H9 (cell line): ENCODE results near the gene SLC6A7. TPM values are rescaled to one million over a fixed set of nuclear protein-coding genes. Genes with fewer than 3 reads are reported as not detected.

Experiments
- DNase-seq: peaks from one replicate; pipeline ENCODE4 v3.0.0-alpha.2; 2017
- H2AFZ ChIP-seq: one replicate; pipeline ENCODE4 v1.6.1; 2013; ENCODE audit warnings: mild to moderate bottlenecking, low read length, control low read depth, moderate library complexity
- H2AK5ac ChIP-seq: 2 replicates; pipeline ENCODE4 v1.6.1; 2013; ENCODE audit warnings: low read length, control low read depth, mixed read lengths; ENCODE audit not compliant: insufficient read length
- H2BK120ac ChIP-seq: one replicate; pipeline ENCODE4 v1.6.1; 2013; ENCODE audit warnings: low read depth, mild to moderate bottlenecking, low read length, control low read depth, inconsistent platforms; ENCODE audit not compliant: poor library complexity, severe bottlenecking
- H2BK12ac ChIP-seq: 2 replicates; pipeline ENCODE4 v1.6.1; 2013; ENCODE audit warnings: low read length, control low read depth, mixed read lengths, low read depth; ENCODE audit not compliant: insufficient read length
- H2BK15ac ChIP-seq: 2 replicates; pipeline ENCODE4 v1.6.1; 2013; ENCODE audit warnings: low read depth, low read length, control low read depth
- H2BK20ac ChIP-seq: one replicate; pipeline ENCODE4 v1.6.1; 2013; ENCODE audit warnings: low read depth, mild to moderate bottlenecking, low read length, control low read depth, inconsistent platforms; ENCODE audit not compliant: poor library complexity, severe bottlenecking
- H2BK5ac ChIP-seq: 2 replicates; pipeline ENCODE4 v1.6.1; 2013; ENCODE audit warnings: low read length, control low read depth, mixed read lengths; ENCODE audit not compliant: insufficient read length
- H3K14ac ChIP-seq: 2 replicates; pipeline ENCODE4 v1.6.1; 2013; ENCODE audit warnings: low read length, control low read depth; ENCODE audit not compliant: insufficient read depth
- H3K18ac ChIP-seq: 2 replicates; pipeline ENCODE4 v1.6.1; 2013; ENCODE audit warnings: low read depth, mild to moderate bottlenecking, mixed read lengths, low read length, control low read depth; ENCODE audit not compliant: insufficient read length
- H3K23ac ChIP-seq: 2 replicates; pipeline ENCODE4 v1.6.1; 2013; ENCODE audit warnings: low read length, control low read depth, mixed read lengths, low read depth; ENCODE audit not compliant: insufficient read length
- H3K23me2 ChIP-seq: 2 replicates; pipeline ENCODE4 v1.6.1; 2013; ENCODE audit warnings: low read depth, mild to moderate bottlenecking, mixed read lengths, low read length, control low read depth; ENCODE audit not compliant: insufficient read length, poor library complexity, severe bottlenecking
- H3K27ac ChIP-seq: 2 replicates; pipeline ENCODE4 v1.5.1; 2013; ENCODE audit warnings: low read length, control low read depth, mixed read lengths, low read depth; ENCODE audit not compliant: insufficient read length
- H3K27me3 ChIP-seq: 2 replicates; pipeline ENCODE4 v1.6.1; 2013; ENCODE audit warnings: low read length, control low read depth, inconsistent platforms; ENCODE audit not compliant: insufficient read depth
- H3K4ac ChIP-seq: 2 replicates; pipeline ENCODE4 v1.6.1; 2013; ENCODE audit warnings: low read depth, mild to moderate bottlenecking, control low read depth, inconsistent platforms, low read length, moderate library complexity
- H3K4me1 ChIP-seq: 2 replicates; pipeline ENCODE4 v1.6.1; 2013; ENCODE audit warnings: low read length, control low read depth, inconsistent platforms; ENCODE audit not compliant: insufficient read depth
- H3K4me2 ChIP-seq: 2 replicates; pipeline ENCODE4 v1.6.1; 2013; ENCODE audit warnings: low read length, control low read depth, mixed read lengths; ENCODE audit not compliant: insufficient read length, insufficient read depth
- H3K56ac ChIP-seq: 2 replicates; pipeline ENCODE4 v1.6.1; 2013; ENCODE audit warnings: low read depth, mild to moderate bottlenecking, mixed read lengths, low read length, control low read depth; ENCODE audit not compliant: insufficient read length
- H3K79me1 ChIP-seq: 2 replicates; pipeline ENCODE4 v1.6.1; 2013; ENCODE audit warnings: low read depth, mild to moderate bottlenecking, moderate library complexity, low read length, control low read depth, inconsistent platforms; ENCODE audit not compliant: insufficient read depth, poor library complexity, severe bottlenecking
- H3K79me2 ChIP-seq: 2 replicates; pipeline ENCODE4 v1.6.1; 2013; ENCODE audit warnings: low read length, control low read depth, inconsistent platforms; ENCODE audit not compliant: insufficient read depth
- H3K9ac ChIP-seq: 2 replicates; pipeline ENCODE4 v1.6.1; 2013; ENCODE audit warnings: low read length, control low read depth, mixed read lengths; ENCODE audit not compliant: insufficient read length; ENCODE audit errors: extremely low read depth
- H3K9me3 ChIP-seq: one replicate; pipeline ENCODE4 v1.6.1; 2013; ENCODE audit warnings: low read depth, low read length, inconsistent platforms; ENCODE audit not compliant: control insufficient read depth
- H3T11ph ChIP-seq: one replicate; pipeline ENCODE4 v1.6.1; 2013; ENCODE audit warnings: mild to moderate bottlenecking, low read length, control low read depth, inconsistent platforms
- H4K20me1 ChIP-seq: one replicate; pipeline ENCODE4 v1.6.1; 2013; ENCODE audit not compliant: control insufficient read depth, insufficient read length, insufficient read depth
- H4K5ac ChIP-seq: 2 replicates; pipeline ENCODE4 v1.6.1; 2013; ENCODE audit warnings: low read depth, mild to moderate bottlenecking, mixed read lengths, low read length, control low read depth; ENCODE audit not compliant: insufficient read length
- H4K8ac ChIP-seq: replicated peaks from 2 replicates; pipeline ENCODE4 v1.6.1; 2013; ENCODE audit warnings: low read length, control low read depth, mixed read lengths, low read depth; ENCODE audit not compliant: insufficient read length
- H4K91ac ChIP-seq: 2 replicates; pipeline ENCODE4 v1.6.1; 2013; ENCODE audit warnings: low read depth, mild to moderate bottlenecking, moderate library complexity, mixed read lengths, low read length, control low read depth; ENCODE audit not compliant: insufficient read length
- H3K27ac Mint-ChIP-seq, 3 experiments: 2 replicates in 2 of 3; 3 replicates in 1 of 3; pipeline ENCODE4 v1.8.0; 2020 to 2021; ENCODE audit warnings: mixed read lengths in 3 of 3, mild to moderate bottlenecking in 1 of 3, moderate library complexity in 1 of 3
- H3K27me3 Mint-ChIP-seq: 2 replicates; pipeline ENCODE4 v1.8.0; 2021; ENCODE audit warnings: low read depth, mild to moderate bottlenecking, moderate library complexity, mixed read lengths
- H3K36me3 Mint-ChIP-seq, 3 experiments: 2 replicates in 2 of 3; 3 replicates in 1 of 3; pipeline ENCODE4 v1.8.0; 2020 to 2021; ENCODE audit warnings: low read depth in 3 of 3, mixed read lengths in 3 of 3; ENCODE audit not compliant: insufficient read depth in 1 of 3
- H3K4me1 Mint-ChIP-seq, 2 experiments: 2 replicates each; pipeline ENCODE4 v1.8.0; 2020; ENCODE audit warnings: mixed read lengths in 2 of 2
- H3K4me3 Mint-ChIP-seq, 2 experiments: 2 replicates in 1 of 2; 3 replicates in 1 of 2; pipeline ENCODE4 v1.8.0; 2020 to 2021; ENCODE audit warnings: mild to moderate bottlenecking in 2 of 2, mixed read lengths in 2 of 2, moderate library complexity in 1 of 2
- H3K9me3 Mint-ChIP-seq, 2 experiments: 2 replicates in 1 of 2; 3 replicates in 1 of 2; pipeline ENCODE4 v1.8.0; 2020; ENCODE audit warnings: mild to moderate bottlenecking in 2 of 2, mixed read lengths in 2 of 2, moderate library complexity in 1 of 2
- WGBS: extraction: QIAGEN DNeasy Blood & Tissue Kit; methylation state at CpG from one replicate; pipeline ENCODE4 v1.1.7; 2013; ENCODE audit warnings: missing lambda C conversion rate, low lambda C conversion rate, mixed read lengths; ENCODE audit not compliant: insufficient read length; ENCODE audit errors: extremely low coverage; 5-methylcytosine and 5-hydroxymethylcytosine counted together
- total RNA-seq: library from RNA; stranded (reverse); gene quantifications from 2 replicates; pipeline ENCODE4 v1.2.1, GENCODE V29; 2021
- TF ChIP-seq, protein P1 (sequence below): fragments of 200-600 bp; sonication (generic); conservative IDR thresholded peaks from 3 replicates; pipeline ENCODE4 v1.8.0; 2021; ENCODE audit warnings: antibody characterized with exemption, mild to moderate bottlenecking

Gene SLC6A7
- total RNA-seq, 1 experiment from 2014 or later, result not detected

- Histone ChIP-seq H3K14ac (no peak overlapping the region), H4K8ac (no peak overlapping the region), H3K27ac (no peak overlapping the region), H3K4me1 (peaks cover 18% of the 10 kb centered on the region; the same call in 1 of the 2 replicates), H2BK120ac (no peak overlapping the region), H2BK5ac (no peak overlapping the region), H3K79me1 (no peaks in the 10 kb centered on the region), H3K79me2 (no peaks in the 10 kb centered on the region), H4K20me1 (no peaks in the 10 kb centered on the region), H3K27me3 (no peaks in the 10 kb centered on the region), H3K18ac (no peak overlapping the region), H2AK5ac (no peak overlapping the region), H3T11ph (no peak overlapping the region), H2BK20ac (no peak overlapping the region), H3K4ac (no peak overlapping the region), H3K4me2 (no peak overlapping the region), H2BK15ac (no peak overlapping the region), H3K9ac (no peak overlapping the region), H3K23me2 (no peaks in the 10 kb centered on the region), H4K5ac (no peak overlapping the region), H2AFZ (no peak overlapping the region), H4K91ac (no peak overlapping the region), H2BK12ac (no peak overlapping the region), H3K56ac (no peak overlapping the region), H3K9me3 (no peaks in the 10 kb centered on the region), H3K23ac (no peak overlapping the region)
- H3K27me3 Mint-ChIP-seq, result peaks cover 10% of the 10 kb centered on the region
- TF ChIP-seq, protein P1, sequence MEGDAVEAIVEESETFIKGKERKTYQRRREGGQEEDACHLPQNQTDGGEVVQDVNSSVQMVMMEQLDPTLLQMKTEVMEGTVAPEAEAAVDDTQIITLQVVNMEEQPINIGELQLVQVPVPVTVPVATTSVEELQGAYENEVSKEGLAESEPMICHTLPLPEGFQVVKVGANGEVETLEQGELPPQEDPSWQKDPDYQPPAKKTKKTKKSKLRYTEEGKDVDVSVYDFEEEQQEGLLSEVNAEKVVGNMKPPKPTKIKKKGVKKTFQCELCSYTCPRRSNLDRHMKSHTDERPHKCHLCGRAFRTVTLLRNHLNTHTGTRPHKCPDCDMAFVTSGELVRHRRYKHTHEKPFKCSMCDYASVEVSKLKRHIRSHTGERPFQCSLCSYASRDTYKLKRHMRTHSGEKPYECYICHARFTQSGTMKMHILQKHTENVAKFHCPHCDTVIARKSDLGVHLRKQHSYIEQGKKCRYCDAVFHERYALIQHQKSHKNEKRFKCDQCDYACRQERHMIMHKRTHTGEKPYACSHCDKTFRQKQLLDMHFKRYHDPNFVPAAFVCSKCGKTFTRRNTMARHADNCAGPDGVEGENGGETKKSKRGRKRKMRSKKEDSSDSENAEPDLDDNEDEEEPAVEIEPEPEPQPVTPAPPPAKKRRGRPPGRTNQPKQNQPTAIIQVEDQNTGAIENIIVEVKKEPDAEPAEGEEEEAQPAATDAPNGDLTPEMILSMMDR, result no peak
- DNase-seq, result no peak
- no peaks in the 10 kb centered on the region for H3K9me3 Mint-ChIP-seq
- WGBS, result no CpG with 5 or more reads among the region's 14 CpGs
- no peaks in the 10 kb centered on the region for H3K36me3 Mint-ChIP-seq
- peaks cover 49 to 65% of the 10 kb centered on the region in 2 experiments for H3K4me1 Mint-ChIP-seq
- H3K4me3 Mint-ChIP-seq, result no peak overlapping the region
- no peak overlapping the region for H3K27ac Mint-ChIP-seq
These were observed 47.5 kb upstream of the SLC6A7 start for GRCh38 chr5:150142185-150142958.
